Colonic mucosa (tissue), 4 donors: Measurements from ENCODE around the gene PPP1R3A. TPM values are rescaled to one million over a fixed set of nuclear protein-coding genes. Genes with fewer than 3 reads are reported as not detected.

Experiments
- DNase-seq: peaks from one replicate; pipeline ENCODE4 v3.0.0-alpha.2; 2020
- H3K27ac ChIP-seq: fragments of 200-600 bp; one replicate; pipeline ENCODE4 v1.8.0; 2021
- H3K27me3 ChIP-seq: fragments of 200-600 bp; one replicate; pipeline ENCODE4 v1.8.0; 2021
- H3K36me3 ChIP-seq: fragments of 200-600 bp; one replicate; pipeline ENCODE4 v1.8.0; 2021
- H3K4me1 ChIP-seq: fragments of 200-600 bp; one replicate; pipeline ENCODE4 v1.8.0; 2021; ENCODE audit warnings: mild to moderate bottlenecking
- H3K4me3 ChIP-seq: fragments of 200-600 bp; one replicate; pipeline ENCODE4 v1.8.0; 2021
- H3K9ac ChIP-seq, 2 donors: one replicate each; pipeline ENCODE4 v1.7.0; 2013; ENCODE audit warnings: control low read depth in 2 of 2, low read depth in 2 of 2, low read length in 2 of 2
- H3K9me3 ChIP-seq: fragments of 200-600 bp; one replicate; pipeline ENCODE4 v1.8.0; 2021
- intact Hi-C: fragments of 100-400 bp; cut with DNase I; formaldehyde crosslinking; loops from one replicate; pipeline ENCODE4 v1.14.1; 2022
- total RNA-seq, 2 donors: library from RNA; stranded (reverse); fragmentation: NEBNext Ultra II Directional in 1 of 2; extraction: Animal tissue kit (Norgen Biotek cat#: 25700) in 1 of 2; gene quantifications; one replicate each; pipeline ENCODE4 v1.2.1, GENCODE V29; 2021
- TF ChIP-seq, protein P1 (sequence below): fragments of 200-600 bp; IDR thresholded peaks from one replicate; pipeline ENCODE4 v1.8.0; 2022; ENCODE audit warnings: antibody characterized with exemption, mild to moderate bottlenecking
- donor health status: healthy.
- donor health status: DM: no; HTN: no; CAD: no.
- donor health status: DM: no; HTN: no; CAD: no.

Gene PPP1R3A
- total RNA-seq, 2 donors from 2014 or later, result not detected

DNA sequence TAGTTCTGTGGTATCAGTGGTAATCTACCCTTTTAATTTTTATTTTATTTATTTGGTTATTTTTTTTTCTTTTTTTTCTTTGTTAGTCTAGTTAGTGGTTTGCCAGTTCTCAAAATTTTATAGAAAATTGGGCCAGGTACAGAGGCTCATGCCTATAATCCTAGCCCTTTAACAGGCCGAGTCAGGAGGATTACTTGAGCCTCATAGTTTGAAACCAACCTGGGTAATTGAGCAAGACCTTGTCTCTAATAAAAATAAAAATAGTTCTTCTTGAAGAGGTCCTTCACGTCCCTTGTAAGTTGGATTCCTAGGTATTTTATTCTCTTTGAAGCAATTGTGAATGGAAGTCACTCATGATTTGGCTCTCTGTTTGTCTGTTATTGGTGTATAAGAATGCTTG lies 51.5 kb downstream of the PPP1R3A start:
- Histone ChIP-seq H3K9me3 (no peaks in the 10 kb centered on the region), H3K9ac (no peak overlapping the region), H3K27me3 (no peaks in the 10 kb centered on the region), H3K4me1 (no peaks in the 10 kb centered on the region), H3K4me3 (no peak overlapping the region), H3K27ac (no peak overlapping the region), H3K36me3 (no peaks in the 10 kb centered on the region)
- no peak for DNase-seq
- TF ChIP-seq, protein P1, sequence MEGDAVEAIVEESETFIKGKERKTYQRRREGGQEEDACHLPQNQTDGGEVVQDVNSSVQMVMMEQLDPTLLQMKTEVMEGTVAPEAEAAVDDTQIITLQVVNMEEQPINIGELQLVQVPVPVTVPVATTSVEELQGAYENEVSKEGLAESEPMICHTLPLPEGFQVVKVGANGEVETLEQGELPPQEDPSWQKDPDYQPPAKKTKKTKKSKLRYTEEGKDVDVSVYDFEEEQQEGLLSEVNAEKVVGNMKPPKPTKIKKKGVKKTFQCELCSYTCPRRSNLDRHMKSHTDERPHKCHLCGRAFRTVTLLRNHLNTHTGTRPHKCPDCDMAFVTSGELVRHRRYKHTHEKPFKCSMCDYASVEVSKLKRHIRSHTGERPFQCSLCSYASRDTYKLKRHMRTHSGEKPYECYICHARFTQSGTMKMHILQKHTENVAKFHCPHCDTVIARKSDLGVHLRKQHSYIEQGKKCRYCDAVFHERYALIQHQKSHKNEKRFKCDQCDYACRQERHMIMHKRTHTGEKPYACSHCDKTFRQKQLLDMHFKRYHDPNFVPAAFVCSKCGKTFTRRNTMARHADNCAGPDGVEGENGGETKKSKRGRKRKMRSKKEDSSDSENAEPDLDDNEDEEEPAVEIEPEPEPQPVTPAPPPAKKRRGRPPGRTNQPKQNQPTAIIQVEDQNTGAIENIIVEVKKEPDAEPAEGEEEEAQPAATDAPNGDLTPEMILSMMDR, result no peak
- intact Hi-C loops, result no loop called here

DNA sequence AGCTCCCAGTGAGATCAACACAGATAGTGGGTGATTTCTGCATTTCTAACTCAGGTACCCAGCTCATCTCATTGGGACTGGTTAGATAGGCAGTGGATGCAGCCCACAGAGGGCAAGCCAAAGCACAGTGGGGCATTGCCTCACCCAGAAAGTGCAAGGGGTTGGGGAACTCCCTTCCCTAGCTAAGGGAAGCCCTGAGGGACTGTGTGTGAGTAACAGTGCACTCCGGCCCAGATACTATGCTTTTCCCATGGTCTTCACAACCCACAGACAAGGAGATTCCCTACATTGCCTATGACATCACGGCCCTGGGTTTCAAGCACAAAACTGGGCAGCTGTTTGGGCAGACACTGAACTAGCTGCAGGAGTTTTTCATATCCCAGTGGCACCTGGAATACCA lies 62.8 kb downstream of the PPP1R3A start:
- no peak for DNase-seq
- TF ChIP-seq, protein P1, result no peak
- Histone ChIP-seq H3K9me3 (no peaks in the 10 kb centered on the region), H3K9ac (no peak overlapping the region), H3K4me3 (no peak overlapping the region), H3K27me3 (no peaks in the 10 kb centered on the region), H3K36me3 (no peaks in the 10 kb centered on the region), H3K27ac (no peak overlapping the region), H3K4me1 (no peaks in the 10 kb centered on the region)
- intact Hi-C loops, result no loop called here

DNA sequence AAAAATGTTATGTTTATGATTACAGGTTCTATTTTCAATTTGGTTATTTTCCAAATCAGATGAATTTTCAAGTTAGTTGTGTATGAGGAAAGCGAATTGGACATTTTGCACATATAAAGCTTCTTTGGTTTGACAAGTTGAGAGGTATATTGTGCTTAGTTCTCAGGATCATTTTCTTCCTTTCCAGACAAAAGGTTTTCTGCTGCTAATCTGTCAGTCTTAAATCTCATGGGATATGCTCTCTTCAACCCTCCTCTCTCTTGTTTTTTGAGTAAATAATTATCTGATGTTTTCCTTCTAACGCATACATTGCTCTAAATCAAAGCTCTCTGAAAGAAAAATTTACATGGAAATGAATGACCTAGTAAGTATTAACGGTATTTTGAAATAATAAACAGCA lies 77.9 kb downstream of the PPP1R3A start:
- H3K27ac ChIP-seq, result no peak overlapping the region
- TF ChIP-seq, protein P1, result no peak
- H3K9ac ChIP-seq, result no peak overlapping the region
- no peaks in the 10 kb centered on the region for H3K9me3 ChIP-seq
- no peaks in the 10 kb centered on the region for H3K4me1 ChIP-seq
- intact Hi-C loops, result no loop called here
- no peak for DNase-seq
- no peaks in the 10 kb centered on the region for H3K27me3 ChIP-seq
- no peaks in the 10 kb centered on the region for H3K36me3 ChIP-seq
- no peak overlapping the region for H3K4me3 ChIP-seq

DNA sequence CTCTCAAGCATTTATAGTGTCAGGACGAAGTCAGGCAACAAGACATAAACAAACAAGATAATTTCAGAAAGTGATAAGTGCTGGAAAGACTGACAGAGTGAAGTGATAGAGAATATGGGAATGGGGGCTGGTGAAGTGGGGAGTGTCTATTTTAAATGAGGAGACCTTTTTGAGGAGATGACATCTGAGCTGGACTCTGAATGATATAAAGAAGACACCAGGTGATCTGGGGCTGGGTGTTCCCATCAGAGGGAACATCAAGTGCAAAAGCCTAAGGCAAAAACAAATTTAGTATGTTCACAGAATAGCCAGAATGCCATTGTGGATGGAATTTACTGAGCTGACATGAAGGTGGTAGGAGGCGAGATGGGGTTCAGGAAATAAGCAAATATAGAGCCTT lies 83.4 kb downstream of the PPP1R3A start:
- TF ChIP-seq, protein P1, result no peak
- intact Hi-C loops, result no loop called here
- no peak overlapping the region for H3K27ac ChIP-seq
- no peak overlapping the region for H3K9ac ChIP-seq
- no peaks in the 10 kb centered on the region for H3K27me3 ChIP-seq
- no peak overlapping the region for H3K4me3 ChIP-seq
- H3K36me3 ChIP-seq, result no peaks in the 10 kb centered on the region
- H3K4me1 ChIP-seq, result no peaks in the 10 kb centered on the region
- no peak for DNase-seq
- no peaks in the 10 kb centered on the region for H3K9me3 ChIP-seq

DNA sequence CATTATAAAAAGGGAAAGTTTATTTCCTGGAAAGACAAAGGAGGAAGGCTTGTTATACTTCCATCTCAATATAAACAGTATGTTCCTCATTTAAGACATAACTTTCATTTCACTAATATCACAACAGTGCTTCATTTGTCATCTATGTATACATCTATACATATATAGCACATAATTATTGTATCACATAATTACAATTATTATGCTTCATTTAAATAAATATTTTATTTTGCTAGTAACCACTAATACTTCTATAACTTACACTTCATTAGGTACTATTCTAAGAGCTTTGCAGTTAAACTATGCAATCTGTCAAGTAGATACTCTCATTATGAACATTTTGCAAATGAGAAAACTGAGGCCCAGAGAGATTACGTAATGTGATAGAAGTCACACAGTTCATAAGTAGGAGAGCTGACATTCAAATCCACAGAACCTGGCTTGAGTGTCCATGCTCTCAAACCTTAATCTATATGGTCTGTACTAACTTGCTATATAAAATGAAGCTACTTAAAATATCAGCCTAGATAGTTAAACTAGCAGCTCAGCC lies 86.5 kb downstream of the PPP1R3A start:
- intact Hi-C loops, result no loop called here
- no peak overlapping the region for H3K27ac ChIP-seq
- no peaks in the 10 kb centered on the region for H3K36me3 ChIP-seq
- DNase-seq, result no peak
- H3K27me3 ChIP-seq, result no peaks in the 10 kb centered on the region
- no peaks in the 10 kb centered on the region for H3K4me1 ChIP-seq
- H3K9ac ChIP-seq, result no peak overlapping the region
- no peak overlapping the region for H3K4me3 ChIP-seq
- TF ChIP-seq, protein P1, result no peak
- no peaks in the 10 kb centered on the region for H3K9me3 ChIP-seq
